DMS153 (cell line): ENCODE measurements around the gene CYP2J2.
"Not testable (repeated sequence)": the region's sequence is repeated elsewhere in the genome, so short reads cannot be mapped to it uniquely, and the experiment has no call there.

Source experiments
- DNase-seq: peaks from one replicate; lab custom pipeline; 2025; lab: John Stamatoyannopoulos, UW

Gene CYP2J2

DNA sequence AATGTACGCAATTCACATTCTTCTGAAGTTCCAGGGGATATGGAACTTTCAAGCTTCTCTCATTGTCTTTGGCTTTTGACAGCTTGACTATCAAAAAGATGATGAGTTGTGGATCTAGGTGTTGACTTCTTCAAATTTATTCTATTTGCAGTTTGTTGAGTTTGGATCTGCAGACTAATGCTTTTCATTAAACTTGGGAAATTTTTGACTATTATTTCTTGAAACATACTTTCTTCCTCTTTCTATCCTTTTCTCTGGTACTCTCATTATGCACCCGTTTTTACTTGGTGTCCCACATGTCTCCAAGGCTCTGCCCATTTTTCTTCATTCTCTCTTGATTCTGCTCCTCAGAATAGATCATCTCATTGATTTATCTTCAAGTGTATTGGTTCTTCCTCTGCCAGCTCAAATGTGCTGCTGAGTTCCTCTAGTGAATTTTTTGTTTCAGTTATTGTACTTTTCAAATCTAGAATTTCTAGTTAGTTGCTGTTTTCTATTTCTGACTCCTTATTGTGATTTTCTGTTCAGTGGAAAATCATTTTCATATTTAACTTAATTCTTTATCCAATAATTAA lies 49.4 kb downstream of the CYP2J2 start:
- no peak for DNase-seq

- DNase-seq, result no peak
These were observed 54.8 kb downstream of the CYP2J2 start for GRCh38 chr1:59871746-59872145.

DNA sequence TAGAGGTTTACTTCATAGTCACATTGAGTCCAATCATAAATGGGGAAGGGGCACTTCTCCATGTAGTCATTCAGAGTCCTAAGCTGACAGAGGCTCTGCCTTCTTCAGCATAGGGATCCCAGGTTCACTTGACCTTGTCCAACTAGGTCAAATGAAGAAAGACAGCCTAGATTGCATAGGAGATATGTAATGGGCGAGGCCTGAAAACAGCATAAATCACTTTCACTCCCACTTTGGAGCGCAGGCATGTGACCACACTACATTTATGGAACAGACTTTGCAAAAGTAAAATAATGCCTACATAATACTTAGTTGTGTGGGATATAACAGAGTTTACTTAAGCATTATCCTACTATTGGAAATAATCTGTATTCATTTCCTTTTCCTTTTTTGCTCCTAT lies 60.1 kb downstream of the CYP2J2 start:
- DNase-seq, result no peak

GRCh38 chr1:59857679-59858354 lies 68.8 kb downstream of the CYP2J2 start:
- no peak for DNase-seq

GRCh38 chr1:59856725-59857338 lies 69.7 kb downstream of the CYP2J2 start:
- peak; percentile 59 for DNase-seq

GRCh38 chr1:59855297-59855696 lies 71.3 kb downstream of the CYP2J2 start:
- DNase-seq, result not testable (repeated sequence)

- no peak for DNase-seq
These were observed 74.5 kb downstream of the CYP2J2 start for GRCh38 chr1:59852117-59852516.

- DNase-seq, result no peak
These were observed 79.7 kb downstream of the CYP2J2 start for GRCh38 chr1:59846895-59847282.

GRCh38 chr1:59846209-59846894 lies 80.2 kb downstream of the CYP2J2 start:
- no peak for DNase-seq

GRCh38 chr1:59845091-59845490 lies 81.5 kb downstream of the CYP2J2 start:
- DNase-seq, result no peak
